ENCODE results near the gene TANGO2. TPM values are rescaled to one million over a fixed set of nuclear protein-coding genes. Genes with fewer than 3 reads are reported as not detected.

Gene TANGO2
- total and polyA plus RNA-seq, 2 donors (not counting 1 experiment from before 2014, with no cell fraction given): 75.5 to 75.6 TPM

DNA sequence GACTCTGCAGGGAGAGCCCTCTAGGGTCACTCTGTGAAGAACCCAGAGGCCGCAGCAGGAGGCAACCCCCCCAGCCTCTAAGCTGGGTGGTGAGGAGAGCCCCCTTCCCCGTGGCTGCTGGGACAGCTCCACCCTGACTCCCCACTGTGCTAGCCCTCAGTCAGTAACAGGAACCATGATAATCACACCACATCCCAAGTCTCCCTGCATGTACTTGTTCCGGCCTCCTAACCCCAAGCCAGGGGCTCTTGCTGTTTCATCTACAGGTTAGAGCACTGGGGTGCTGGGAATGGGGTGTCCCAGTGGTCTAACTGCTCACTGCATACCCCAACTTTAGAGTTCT is 31.2 kb upstream of the TANGO2 start:
- WGBS (ENCODE audit: insufficient coverage): 79% methylated on average over 2 of the region's 3 CpGs
- Histone ChIP-seq H2AFZ (ENCODE audit: insufficient read depth, low read depth, low read length, poor library complexity, severe bottlenecking) (no peak overlapping the region), H4K20me1 (ENCODE audit: control insufficient read depth, insufficient read depth, low read length, poor library complexity, severe bottlenecking) (no peaks in the 10 kb centered on the region), H3K4me3 (ENCODE audit: control extremely low read depth in 1 of 5, extremely low read depth in 1 of 5, insufficient read depth in 1 of 5, low read depth in 2 of 5, low read length in 4 of 5) (no peak overlapping the region), H3K4me1 (ENCODE audit: control insufficient read depth in 2 of 2, insufficient read depth in 2 of 2, low read length in 2 of 2) (peaks cover 10 to 13% of the 10 kb centered on the region in 2 donors), H3K27me3 (replicated peaks in 1 of 4; ENCODE audit: control extremely low read depth in 1 of 4, control insufficient read depth in 3 of 4, insufficient read depth in 4 of 4, low read length in 3 of 4) (peaks cover 0 to 11% (median 0%) of the 10 kb centered on the region in 4 experiments), H3K4me2 (replicated peaks; ENCODE audit: low read depth, low read length, poor library complexity, severe bottlenecking) (no peak overlapping the region), H3K9me3 (ENCODE audit: control extremely low read depth in 1 of 3, control insufficient read depth in 2 of 3, insufficient read depth in 1 of 3, low read length in 2 of 3) (peaks cover 0 to 4% (median 0%) of the 10 kb centered on the region in 3 donors), H3K27ac (ENCODE audit: low read length in 2 of 2) (no peak overlapping the region), H3K79me2 (ENCODE audit: control insufficient read depth, insufficient read depth, low read length) (no peaks in the 10 kb centered on the region), H3K36me3 (replicated peaks in 1 of 2; ENCODE audit: control extremely low read depth in 1 of 2, control insufficient read depth in 1 of 2, extremely low read depth in 1 of 2, insufficient read depth in 2 of 2, low read length in 1 of 2) (no peaks in the 10 kb centered on the region), H3K9ac (ENCODE audit: low read length) (no peak overlapping the region)
- ATAC-seq (ENCODE audit: low read depth): no peak
- Mint-ChIP-seq H3K27me3 (no peaks in the 10 kb centered on the region), H3K4me3 (no peak overlapping the region), H3K9me3 (ENCODE audit: insufficient read depth) (no peaks in the 10 kb centered on the region), H3K27ac (no peak overlapping the region), H3K4me1 (peaks cover 7% of the 10 kb centered on the region)
- DNase-seq: no peak
- ChIA-PET CTCF (no interaction called here), POLR2A (no interaction called here)
- intact Hi-C loops (cut with micrococcal nuclease): loop anchor here (5.0 kb wide), 1 partner anchor 48 kb away; no protein-coding TSS in a partner anchor
- TF ChIP-seq, protein P1, sequence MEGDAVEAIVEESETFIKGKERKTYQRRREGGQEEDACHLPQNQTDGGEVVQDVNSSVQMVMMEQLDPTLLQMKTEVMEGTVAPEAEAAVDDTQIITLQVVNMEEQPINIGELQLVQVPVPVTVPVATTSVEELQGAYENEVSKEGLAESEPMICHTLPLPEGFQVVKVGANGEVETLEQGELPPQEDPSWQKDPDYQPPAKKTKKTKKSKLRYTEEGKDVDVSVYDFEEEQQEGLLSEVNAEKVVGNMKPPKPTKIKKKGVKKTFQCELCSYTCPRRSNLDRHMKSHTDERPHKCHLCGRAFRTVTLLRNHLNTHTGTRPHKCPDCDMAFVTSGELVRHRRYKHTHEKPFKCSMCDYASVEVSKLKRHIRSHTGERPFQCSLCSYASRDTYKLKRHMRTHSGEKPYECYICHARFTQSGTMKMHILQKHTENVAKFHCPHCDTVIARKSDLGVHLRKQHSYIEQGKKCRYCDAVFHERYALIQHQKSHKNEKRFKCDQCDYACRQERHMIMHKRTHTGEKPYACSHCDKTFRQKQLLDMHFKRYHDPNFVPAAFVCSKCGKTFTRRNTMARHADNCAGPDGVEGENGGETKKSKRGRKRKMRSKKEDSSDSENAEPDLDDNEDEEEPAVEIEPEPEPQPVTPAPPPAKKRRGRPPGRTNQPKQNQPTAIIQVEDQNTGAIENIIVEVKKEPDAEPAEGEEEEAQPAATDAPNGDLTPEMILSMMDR (IDR thresholded peaks at IDR 0.05): no peak
- TF ChIP-seq EZH2 (IDR thresholded peaks at IDR 0.05; ENCODE audit: borderline replicate concordance, insufficient read depth, low read depth, low read length, poor library complexity, severe bottlenecking): no peak

GRCh38 chr22:19990188-19990587 is 30.7 kb upstream of the TANGO2 start:
- H3K27me3 Mint-ChIP-seq: no peaks in the 10 kb centered on the region
- H2AFZ ChIP-seq (ENCODE audit: insufficient read depth, low read depth, low read length, poor library complexity, severe bottlenecking): no peak overlapping the region
- H3K9me3 Mint-ChIP-seq (ENCODE audit: insufficient read depth): no peaks in the 10 kb centered on the region
- no peaks in the 10 kb centered on the region for H4K20me1 ChIP-seq (ENCODE audit: control insufficient read depth, insufficient read depth, low read length, poor library complexity, severe bottlenecking)
- H3K27ac Mint-ChIP-seq: no peak overlapping the region
- peaks cover 10 to 13% of the 10 kb centered on the region in 2 donors for H3K4me1 ChIP-seq (ENCODE audit: control insufficient read depth in 2 of 2, insufficient read depth in 2 of 2, low read length in 2 of 2)
- ATAC-seq (ENCODE audit: low read depth): no peak
- WGBS (ENCODE audit: insufficient coverage): 70% methylated on average over 2 of the region's 2 CpGs
- CTCF ChIA-PET: interaction anchor here (2.1 kb wide), 1 partner anchor 23 kb away, joined by 7 read pairs; no protein-coding TSS in a partner anchor
- intact Hi-C loops (cut with micrococcal nuclease): no loop called here
- no peak overlapping the region for H3K4me3 Mint-ChIP-seq
- H3K27me3 ChIP-seq (replicated peaks in 1 of 4; ENCODE audit: control extremely low read depth in 1 of 4, control insufficient read depth in 3 of 4, insufficient read depth in 4 of 4, low read length in 3 of 4): peaks cover 0 to 11% (median 0%) of the 10 kb centered on the region in 4 experiments
- DNase-seq: no peak
- no peak overlapping the region for H3K9ac ChIP-seq (ENCODE audit: low read length)
- TF ChIP-seq, protein P1 (IDR thresholded peaks at IDR 0.05): no peak
- TF ChIP-seq EZH2 (IDR thresholded peaks at IDR 0.05; ENCODE audit: borderline replicate concordance, insufficient read depth, low read depth, low read length, poor library complexity, severe bottlenecking): no peak
- POLR2A ChIA-PET: no interaction called here
- H3K27ac ChIP-seq (ENCODE audit: low read length in 2 of 2): no peak overlapping the region
- H3K4me1 Mint-ChIP-seq: peaks cover 6% of the 10 kb centered on the region
- H3K79me2 ChIP-seq (ENCODE audit: control insufficient read depth, insufficient read depth, low read length): no peaks in the 10 kb centered on the region
- no peaks in the 10 kb centered on the region for H3K36me3 ChIP-seq (replicated peaks in 1 of 2; ENCODE audit: control extremely low read depth in 1 of 2, control insufficient read depth in 1 of 2, extremely low read depth in 1 of 2, insufficient read depth in 2 of 2, low read length in 1 of 2)
- H3K4me3 ChIP-seq (ENCODE audit: control extremely low read depth in 1 of 5, extremely low read depth in 1 of 5, insufficient read depth in 1 of 5, low read depth in 2 of 5, low read length in 4 of 5): no peak overlapping the region
- no peak overlapping the region for H3K4me2 ChIP-seq (replicated peaks; ENCODE audit: low read depth, low read length, poor library complexity, severe bottlenecking)
- peaks cover 0 to 4% (median 0%) of the 10 kb centered on the region in 3 donors for H3K9me3 ChIP-seq (ENCODE audit: control extremely low read depth in 1 of 3, control insufficient read depth in 2 of 3, insufficient read depth in 1 of 3, low read length in 2 of 3)

Measured in B cell (primary cell).